ENCODE results near the gene RC3H1.

The RC3H1 gene

DNA sequence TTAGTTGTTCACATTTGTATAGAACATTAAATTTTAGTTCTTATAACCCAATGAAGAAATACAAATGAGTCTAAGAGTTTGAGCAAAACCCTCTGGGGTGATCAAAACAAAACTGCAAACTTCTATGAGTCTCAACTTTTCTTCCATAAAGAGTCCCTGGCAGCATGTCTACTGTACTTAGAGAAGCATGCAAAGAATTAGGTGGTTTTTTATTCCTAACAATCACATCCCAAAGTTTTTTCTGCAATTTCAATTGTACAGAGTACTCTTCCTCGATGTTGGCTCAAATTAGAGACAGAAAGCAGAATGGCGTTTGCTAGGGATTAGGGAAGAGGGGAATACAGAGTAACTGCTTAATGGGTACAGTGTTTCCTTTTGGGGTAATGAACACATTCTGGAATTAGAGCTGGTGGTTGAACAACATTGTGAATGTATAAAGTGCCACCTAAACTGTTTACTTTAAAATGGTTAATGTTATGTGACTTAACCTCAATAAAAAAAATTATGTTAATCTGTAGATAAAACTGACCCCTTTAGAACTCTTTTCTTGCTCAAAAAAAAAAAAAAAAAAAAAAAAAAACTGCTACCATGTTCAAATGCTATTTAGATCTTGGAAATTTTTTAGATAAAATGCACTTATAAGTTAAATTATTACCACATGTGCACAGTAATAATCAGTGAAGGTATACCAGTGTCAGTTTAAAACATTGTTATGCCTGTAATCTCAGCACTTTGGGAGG, 4.8 kb downstream of the RC3H1 start:
- Histone ChIP-seq H3K27ac (peak overlapping the region; percentile 9), H3K27me3 (no peaks in the 10 kb centered on the region), H3K9me3 (no peaks in the 10 kb centered on the region), H3K4me3 (ENCODE audit: low read depth in 1 of 2, low read length in 1 of 2) (no peak overlapping the region), H3K4me1 (ENCODE audit: control insufficient read depth in 1 of 2, insufficient read depth in 1 of 2, low read depth in 1 of 2, low read length in 1 of 2) (peaks cover 36 to 45% of the 10 kb centered on the region in 2 experiments), H3K36me3 (peaks cover 7% of the 10 kb centered on the region)
- TF ChIP-seq, protein P1, sequence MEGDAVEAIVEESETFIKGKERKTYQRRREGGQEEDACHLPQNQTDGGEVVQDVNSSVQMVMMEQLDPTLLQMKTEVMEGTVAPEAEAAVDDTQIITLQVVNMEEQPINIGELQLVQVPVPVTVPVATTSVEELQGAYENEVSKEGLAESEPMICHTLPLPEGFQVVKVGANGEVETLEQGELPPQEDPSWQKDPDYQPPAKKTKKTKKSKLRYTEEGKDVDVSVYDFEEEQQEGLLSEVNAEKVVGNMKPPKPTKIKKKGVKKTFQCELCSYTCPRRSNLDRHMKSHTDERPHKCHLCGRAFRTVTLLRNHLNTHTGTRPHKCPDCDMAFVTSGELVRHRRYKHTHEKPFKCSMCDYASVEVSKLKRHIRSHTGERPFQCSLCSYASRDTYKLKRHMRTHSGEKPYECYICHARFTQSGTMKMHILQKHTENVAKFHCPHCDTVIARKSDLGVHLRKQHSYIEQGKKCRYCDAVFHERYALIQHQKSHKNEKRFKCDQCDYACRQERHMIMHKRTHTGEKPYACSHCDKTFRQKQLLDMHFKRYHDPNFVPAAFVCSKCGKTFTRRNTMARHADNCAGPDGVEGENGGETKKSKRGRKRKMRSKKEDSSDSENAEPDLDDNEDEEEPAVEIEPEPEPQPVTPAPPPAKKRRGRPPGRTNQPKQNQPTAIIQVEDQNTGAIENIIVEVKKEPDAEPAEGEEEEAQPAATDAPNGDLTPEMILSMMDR (IDR thresholded peaks at IDR 0.05), result no peak

DNA sequence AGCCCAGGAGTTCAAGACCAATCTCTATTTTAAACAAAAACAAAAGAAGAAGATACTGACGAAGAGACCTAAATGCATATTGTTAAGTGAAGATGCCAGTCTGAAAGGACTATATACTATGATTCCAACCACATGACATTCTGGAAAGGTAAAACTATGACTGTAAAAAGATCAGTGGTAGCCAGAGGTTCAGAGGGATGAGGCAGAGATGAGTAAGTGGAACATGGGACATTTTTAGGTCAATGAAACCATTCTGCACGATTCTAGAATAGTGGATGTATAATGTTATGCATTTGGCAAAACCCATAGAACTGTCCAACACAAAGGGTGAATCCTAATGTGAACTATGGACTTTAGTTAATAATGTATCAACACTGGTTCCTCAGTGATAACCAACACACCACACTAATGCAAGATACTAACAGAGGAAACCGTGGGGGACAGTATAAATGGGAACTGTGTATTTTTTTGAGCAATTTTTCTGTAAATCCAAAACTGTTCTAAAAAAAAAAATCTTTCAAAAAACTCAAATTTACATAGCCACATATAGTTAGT, 8.2 kb downstream of the RC3H1 start:
- Histone ChIP-seq H3K4me1 (ENCODE audit: control insufficient read depth in 1 of 2, insufficient read depth in 1 of 2, low read depth in 1 of 2, low read length in 1 of 2) (peaks cover 24 to 39% of the 10 kb centered on the region in 2 experiments), H3K27ac (no peak overlapping the region), H3K4me3 (ENCODE audit: low read depth in 1 of 2, low read length in 1 of 2) (no peak overlapping the region), H3K9me3 (no peaks in the 10 kb centered on the region), H3K36me3 (no peaks in the 10 kb centered on the region), H3K27me3 (no peaks in the 10 kb centered on the region)
- TF ChIP-seq, protein P1 (IDR thresholded peaks at IDR 0.05), result no peak

GRCh38 chr1:174008979-174009378, 13.2 kb downstream of the RC3H1 start:
- Histone ChIP-seq H3K4me1 (ENCODE audit: control insufficient read depth in 1 of 2, insufficient read depth in 1 of 2, low read depth in 1 of 2, low read length in 1 of 2) (peaks cover 28 to 31% of the 10 kb centered on the region in 2 experiments), H3K4me3 (ENCODE audit: low read depth in 1 of 2, low read length in 1 of 2) (peak overlapping the region; percentile 0 to 44)

DNA sequence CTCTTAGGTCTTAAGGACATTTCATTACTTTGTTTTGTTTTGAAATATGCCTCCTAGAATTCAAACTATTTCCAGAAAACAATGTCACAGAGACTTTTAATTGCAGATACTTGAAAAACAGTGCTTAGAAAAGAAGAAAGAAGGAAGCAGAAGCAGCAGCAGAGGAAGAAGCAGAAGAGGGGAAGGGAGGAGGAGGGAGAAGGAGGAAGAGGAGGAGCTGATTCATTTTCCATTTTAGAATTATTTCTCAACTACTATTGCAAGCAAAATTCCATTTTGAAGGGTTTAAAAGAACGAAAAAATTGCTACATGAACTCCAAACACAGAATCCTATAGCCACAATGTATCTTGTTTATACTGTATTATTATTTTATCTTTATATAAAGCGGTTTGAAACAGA, 13.9 kb downstream of the RC3H1 start:
- H3K4me1 ChIP-seq (ENCODE audit: control insufficient read depth in 1 of 2, insufficient read depth in 1 of 2, low read depth in 1 of 2, low read length in 1 of 2), result peaks cover 28 to 31% of the 10 kb centered on the region in 2 experiments
- H3K27me3 ChIP-seq, result no peaks in the 10 kb centered on the region
- peaks cover 3% of the 10 kb centered on the region for H3K36me3 ChIP-seq
- H3K4me3 ChIP-seq (ENCODE audit: low read depth in 1 of 2, low read length in 1 of 2), result peak overlapping the region; percentile 3 to 44
- H3K9me3 ChIP-seq, result no peaks in the 10 kb centered on the region
- TF ChIP-seq, protein P1 (IDR thresholded peaks at IDR 0.05), result no peak
- peak overlapping the region; percentile 80 for H3K27ac ChIP-seq

More at GRCh38 chr1:174008979-174009378, 13.2 kb downstream of the RC3H1 start:
- H3K27ac ChIP-seq, result peak overlapping the region; percentile 80
- TF ChIP-seq, protein P1 (IDR thresholded peaks at IDR 0.05), result no peak
- H3K27me3 ChIP-seq, result no peaks in the 10 kb centered on the region
- no peaks in the 10 kb centered on the region for H3K9me3 ChIP-seq
- H3K36me3 ChIP-seq, result peaks cover 3% of the 10 kb centered on the region

- peaks cover 28 to 31% of the 10 kb centered on the region in 2 experiments for H3K4me1 ChIP-seq (ENCODE audit: control insufficient read depth in 1 of 2, insufficient read depth in 1 of 2, low read depth in 1 of 2, low read length in 1 of 2)
- peak overlapping the region in 1 of 2 experiments; percentile 44 for H3K4me3 ChIP-seq (ENCODE audit: low read depth in 1 of 2, low read length in 1 of 2)
- peaks cover 3% of the 10 kb centered on the region for H3K36me3 ChIP-seq
- no peaks in the 10 kb centered on the region for H3K27me3 ChIP-seq
- peak overlapping the region; percentile 80 for H3K27ac ChIP-seq
- H3K9me3 ChIP-seq, result no peaks in the 10 kb centered on the region
- TF ChIP-seq, protein P1 (IDR thresholded peaks at IDR 0.05), result no peak
Measured at GRCh38 chr1:174007851-174008250, 14.3 kb downstream of the RC3H1 start.
